GM18517 (cell line): ENCODE results near the gene EBF4.

Experiments used
- ATAC-seq: cut with Tn5 transposase; IDR thresholded peaks from one replicate; pipeline ENCODE4 v1.9.1; 2021; ENCODE audit warnings: mild to moderate bottlenecking, moderate library complexity; ENCODE audit not compliant: unreplicated experiment

The EBF4 gene

GRCh38 chr20:2741881-2742280 is 49.3 kb downstream of the EBF4 start:
- no peak for ATAC-seq

DNA sequence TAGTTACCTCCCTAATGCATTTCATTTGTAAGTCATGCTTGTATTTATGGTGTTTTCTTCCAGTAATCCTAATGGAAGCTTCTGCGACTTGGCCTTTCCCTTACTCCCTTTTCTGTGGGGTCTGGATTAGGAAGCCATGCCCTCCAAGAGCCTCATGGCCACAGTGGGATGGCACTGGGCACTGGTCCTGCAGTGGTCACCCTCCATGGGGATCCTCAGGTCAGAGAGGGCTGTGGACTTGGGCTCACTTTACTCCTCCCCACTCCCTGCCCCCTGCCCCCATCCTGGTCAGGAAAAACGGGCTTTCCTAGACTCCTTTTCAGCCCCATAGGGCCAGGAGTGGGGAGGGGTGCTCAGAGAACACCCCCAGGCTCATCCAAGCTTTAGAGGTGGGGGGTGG is 49.9 kb downstream of the EBF4 start:
- ATAC-seq, result no peak

DNA sequence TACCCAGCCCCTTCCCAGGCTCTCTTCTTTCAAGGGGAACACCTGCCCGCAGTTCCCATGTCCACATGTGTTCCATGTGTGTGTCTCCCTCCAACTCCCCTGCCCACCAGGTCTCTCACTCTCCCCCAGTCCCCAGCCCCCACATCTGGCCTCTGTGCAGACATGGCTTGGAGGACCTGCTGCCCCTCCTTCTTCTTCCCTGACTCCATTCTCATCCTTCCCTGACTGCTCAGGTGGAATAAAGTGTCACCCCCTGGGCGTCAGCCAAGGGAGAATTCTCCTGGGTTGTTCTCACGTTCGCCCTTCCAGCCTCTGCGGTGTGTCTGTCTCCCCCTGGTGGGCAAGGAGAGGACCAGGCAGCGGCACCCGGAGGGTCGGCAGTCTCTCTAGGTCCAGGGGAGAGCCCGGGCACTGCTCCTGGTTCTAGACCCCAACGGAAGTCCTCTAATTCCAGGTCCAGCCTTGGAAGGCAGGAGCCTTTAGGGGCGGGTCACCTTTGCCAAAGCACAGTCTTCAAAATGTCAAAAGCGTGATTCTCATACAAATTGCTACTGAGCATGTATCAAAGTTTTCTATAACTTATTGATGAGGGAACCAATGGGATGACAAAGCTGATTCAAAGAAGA is 50.5 kb downstream of the EBF4 start:
- ATAC-seq, result no peak

DNA sequence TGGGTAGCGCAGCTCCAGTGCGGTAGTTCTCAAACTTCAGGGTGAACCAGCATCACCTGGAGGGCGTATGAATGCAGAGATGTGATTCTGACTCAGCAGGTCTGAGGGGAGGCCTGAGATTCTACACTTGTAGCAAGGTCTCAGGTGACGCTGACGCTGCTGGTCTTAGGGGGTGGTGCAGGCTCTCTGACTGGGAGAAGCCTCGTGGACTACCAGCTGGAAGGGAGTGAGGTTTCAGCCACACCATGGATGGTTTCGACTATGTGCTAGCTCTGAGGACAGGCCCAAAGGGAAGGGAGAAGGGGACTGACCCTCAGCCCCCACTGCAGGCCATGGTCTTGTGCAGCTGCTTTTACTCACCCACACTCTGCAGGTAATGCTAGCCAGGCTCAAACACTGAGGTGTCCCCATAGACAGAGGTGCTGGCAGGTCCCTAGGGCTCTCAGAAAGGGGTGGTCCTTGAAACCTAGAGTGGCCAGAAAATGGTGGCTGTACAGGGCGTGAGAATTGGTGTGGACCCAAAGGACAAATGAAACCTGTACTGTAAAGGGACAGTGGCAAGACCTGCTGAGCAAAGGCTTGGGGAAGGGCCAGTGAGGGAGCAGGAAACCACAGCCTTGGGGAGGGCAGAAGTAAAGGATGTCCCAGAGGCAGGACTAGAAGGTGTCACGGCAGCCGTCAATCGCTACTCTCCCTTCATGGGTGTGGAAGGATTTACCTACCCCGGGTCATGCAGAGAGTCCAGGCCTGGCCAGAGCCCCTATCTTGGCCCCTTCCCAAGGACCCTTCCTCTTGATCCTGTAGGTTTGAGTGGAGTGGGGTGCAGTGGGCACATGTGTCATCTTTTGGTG is 52.7 kb downstream of the EBF4 start:
- ATAC-seq, result no peak

- ATAC-seq, result no peak
Measured at GRCh38 chr20:2745936-2746635, 53.5 kb downstream of the EBF4 start.

GRCh38 chr20:2746636-2747265 is 54.2 kb downstream of the EBF4 start:
- no peak for ATAC-seq

GRCh38 chr20:2747676-2748235 is 55.2 kb downstream of the EBF4 start:
- no peak for ATAC-seq

DNA sequence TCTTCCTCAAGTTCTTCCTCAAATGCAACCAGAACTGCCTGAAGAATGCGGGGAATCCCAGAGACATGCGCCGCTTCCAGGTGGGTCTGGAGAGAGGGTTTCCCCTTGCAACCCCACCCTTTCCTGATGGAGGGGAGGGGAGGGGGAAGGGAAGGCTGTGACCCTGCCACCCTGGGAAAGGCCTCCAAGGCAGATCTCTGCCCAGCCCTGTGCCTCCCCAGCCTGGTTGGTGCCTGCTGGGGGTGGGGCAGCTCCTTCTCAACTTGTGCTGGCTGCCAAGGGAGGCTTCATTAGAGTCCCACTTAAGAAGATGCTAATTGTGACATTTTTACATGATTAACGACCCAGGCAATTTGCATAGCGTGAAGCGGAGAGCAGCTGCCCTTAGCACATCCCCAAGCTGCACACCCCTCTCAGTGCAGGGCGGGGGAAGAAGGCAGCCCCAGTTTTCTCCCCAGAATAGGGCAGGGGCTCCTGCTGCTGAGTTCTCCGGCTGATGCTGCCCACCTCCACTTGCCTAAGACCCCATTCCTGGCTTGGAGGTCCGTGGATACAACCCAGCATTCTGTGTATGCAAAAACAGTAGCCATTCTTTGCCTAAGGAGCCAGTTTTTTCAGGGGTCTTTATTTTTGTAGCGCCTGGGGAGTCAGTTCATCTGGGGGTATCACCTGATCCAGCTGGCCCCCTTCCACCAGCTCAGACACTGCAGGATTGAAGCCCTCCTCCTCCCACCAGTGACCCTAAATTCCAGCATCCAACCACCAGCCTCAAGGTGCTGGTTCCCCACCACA is 56.2 kb downstream of the EBF4 start:
- no peak for ATAC-seq

DNA sequence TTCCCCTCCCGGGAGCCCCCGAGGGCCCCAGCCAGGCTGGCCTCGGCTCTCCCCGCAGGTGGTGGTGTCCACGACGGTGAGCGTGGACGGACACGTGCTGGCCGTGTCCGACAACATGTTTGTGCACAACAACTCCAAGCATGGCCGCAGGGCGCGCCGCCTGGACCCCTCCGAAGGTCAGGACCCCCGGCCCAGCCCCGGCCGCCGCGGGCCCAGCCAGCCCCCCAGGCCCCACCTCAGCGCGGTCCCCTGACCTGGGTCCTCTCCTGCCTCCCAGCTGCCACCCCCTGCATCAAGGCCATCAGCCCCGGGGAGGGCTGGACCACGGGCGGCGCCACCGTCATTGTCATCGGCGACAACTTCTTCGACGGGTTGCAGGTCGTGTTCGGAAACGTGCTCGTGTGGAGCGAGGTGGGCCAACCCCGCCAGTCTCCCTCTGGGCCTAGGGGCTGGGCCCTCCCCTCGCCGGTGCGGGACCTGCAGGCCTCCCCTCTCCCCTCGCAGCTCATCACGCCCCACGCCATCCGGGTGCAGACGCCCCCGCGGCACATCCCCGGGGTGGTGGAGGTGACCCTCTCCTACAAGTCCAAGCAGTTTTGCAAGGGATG is 56.9 kb downstream of the EBF4 start:
- ATAC-seq, result no peak

DNA sequence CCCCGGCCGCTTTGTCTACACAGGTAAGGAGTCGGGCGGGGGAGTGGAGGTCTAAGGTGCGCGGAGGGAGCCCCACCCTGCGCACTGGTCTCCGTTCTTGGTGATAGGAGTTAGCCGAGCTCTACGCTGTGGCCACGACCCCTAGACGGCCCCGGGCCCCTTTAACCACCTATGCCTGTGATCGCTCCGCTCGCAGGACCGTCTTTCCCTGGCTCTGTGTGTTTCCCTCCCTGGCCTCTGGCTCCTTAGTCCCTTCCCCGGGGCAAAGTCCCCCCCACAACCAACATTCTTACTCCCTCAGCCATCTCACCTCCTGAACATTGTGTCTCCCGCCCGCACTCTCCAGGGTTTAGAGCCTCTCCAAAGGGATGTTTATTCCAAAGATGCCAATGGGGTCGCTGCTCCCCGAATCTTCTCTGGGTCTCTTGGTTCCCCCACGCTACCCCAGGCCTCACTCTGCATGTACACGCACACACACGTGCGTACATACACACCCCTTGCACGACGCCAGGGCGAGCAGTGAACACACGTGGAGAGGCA is 57.4 kb downstream of the EBF4 start:
- no peak for ATAC-seq

- no peak for ATAC-seq
Measured at GRCh38 chr20:2750491-2751251, 58.1 kb downstream of the EBF4 start.

DNA sequence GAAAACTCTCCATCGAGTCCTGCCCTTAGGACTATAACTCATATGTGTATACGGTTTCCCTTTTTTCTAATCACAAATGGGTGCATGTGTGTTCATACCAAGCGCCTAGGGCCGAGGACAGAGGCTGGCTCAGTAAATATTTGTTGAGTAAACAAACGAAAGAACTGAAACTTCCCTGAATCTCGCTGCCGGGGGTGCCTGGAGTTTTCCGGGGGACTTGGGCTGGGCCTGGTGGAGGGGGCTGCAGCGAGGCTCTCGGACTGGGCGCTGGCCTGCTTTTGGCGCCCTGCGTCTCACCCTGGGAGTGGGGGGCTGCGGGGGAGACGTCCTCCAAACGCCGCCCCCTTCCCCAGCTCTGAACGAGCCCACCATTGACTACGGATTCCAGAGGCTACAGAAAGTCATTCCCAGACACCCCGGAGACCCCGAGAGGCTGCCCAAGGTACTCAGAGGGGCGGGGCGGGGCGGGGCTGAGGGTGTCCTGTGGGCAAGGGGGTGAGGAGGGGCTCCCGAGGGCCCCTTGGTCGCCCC is 58.8 kb downstream of the EBF4 start:
- ATAC-seq, result no peak

DNA sequence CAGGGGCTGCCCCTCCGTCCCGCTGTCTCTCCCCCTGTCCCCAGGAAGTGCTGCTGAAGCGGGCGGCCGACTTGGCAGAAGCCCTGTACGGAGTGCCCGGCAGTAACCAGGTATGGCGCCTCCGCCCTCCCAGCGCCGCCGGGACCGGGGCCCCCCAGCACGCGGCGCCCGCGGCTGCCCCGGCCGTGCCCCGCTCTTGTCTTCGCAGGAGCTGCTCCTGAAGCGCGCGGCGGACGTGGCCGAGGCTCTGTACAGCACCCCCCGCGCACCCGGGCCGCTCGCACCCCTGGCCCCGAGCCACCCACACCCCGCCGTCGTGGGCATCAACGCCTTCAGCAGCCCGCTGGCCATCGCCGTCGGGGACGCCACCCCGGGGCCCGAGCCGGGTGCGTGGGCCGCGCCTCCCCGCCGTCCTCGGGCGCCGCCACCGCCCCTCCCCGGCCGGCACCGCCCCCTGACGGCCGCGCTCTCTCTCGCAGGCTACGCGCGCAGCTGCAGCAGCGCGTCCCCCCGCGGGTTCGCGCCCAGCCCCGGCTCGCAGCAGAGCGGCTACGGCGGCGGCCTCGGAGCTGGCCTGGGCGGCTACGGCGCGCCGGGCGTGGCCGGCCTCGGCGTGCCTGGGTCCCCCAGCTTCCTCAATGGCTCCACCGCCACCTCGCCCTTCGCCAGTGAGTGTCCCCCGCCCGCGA is 59.4 kb downstream of the EBF4 start:
- ATAC-seq, result no peak

DNA sequence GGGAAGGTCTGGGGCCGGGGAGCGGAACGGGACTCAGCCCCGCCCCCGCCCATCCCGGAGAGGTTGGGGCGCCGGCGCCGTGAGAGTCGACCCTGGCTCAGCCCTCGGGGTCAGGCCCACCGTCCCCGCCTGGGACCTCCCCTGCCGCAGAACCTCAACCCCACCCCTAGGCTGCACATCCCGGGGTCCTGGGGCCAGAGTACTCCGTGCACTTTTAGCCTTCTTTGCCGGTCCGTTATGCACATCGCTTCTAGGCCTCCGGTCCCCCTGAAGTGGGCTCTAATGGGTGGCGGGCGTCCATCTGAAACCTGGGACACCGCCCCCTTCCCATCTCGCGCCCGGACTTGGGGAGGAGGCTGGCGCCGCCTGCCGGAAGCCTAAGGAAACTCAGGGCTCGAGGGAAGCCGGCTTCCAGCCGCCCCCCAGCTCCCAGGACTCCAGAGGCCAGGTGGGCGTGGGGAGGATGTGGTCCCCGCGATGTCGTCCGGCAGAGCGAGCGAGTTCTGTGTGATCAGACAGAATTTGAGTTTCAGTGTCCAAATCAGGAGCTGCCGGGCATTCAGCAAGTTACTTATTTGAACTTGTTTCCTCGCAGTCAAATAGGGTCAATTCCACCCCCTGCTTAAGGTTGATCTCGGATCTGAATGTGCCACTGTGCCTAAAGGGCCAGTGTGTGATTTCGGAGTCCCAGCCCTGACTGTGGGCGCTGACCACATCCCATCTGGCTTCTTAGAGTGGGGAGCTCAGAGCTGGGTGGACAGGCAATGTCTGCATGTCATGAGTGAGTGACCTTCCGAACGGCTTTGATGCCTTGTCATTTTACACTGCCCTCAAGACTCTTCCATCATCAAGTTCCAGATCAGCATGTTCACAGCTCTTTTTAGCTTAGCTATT is 60.2 kb downstream of the EBF4 start:
- ATAC-seq, result no peak

DNA sequence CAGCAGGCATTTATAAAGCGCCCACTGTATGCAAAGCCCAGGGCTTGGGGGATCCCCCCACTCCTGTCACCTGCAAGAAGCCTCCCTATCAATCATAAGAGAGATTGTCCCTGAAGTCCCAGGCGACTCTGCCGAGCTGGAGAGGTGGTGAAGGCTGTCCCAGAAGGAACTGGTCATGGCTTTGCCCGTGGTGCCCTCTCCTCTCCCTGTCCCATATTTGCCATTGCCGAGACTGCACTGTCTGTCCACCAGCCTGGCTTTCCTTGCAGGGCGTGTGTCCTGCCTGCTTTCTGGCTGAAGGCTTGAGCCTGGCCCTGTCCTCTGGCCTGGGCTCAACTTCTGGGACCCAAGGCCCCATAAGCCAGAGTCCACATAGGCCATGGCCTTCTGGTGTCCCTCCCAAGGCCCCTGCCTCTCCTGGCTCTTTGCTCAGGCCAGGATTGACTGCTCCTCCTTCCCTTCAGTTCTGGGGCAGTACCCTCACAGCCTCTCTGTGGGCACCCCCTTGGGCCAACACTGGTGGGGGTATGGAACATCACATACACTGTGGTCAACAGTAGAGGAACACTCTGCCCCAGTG is 61.0 kb downstream of the EBF4 start:
- no peak for ATAC-seq

GRCh38 chr20:2754424-2754823 is 61.8 kb downstream of the EBF4 start:
- ATAC-seq, result no peak
